GM12878 (cell line): Measurements from ENCODE around the gene KRTAP1-4.

Experiments
- CTCF ChIP-seq, 3 experiments: IDR thresholded peaks in 2 of 3; conservative IDR thresholded peaks in 1 of 3; 2 replicates each; pipeline ENCODE4 v1.5.1; 2011; ENCODE audit warnings: low read depth in 3 of 3, low read length in 3 of 3, mild to moderate bottlenecking in 3 of 3, control low read depth in 2 of 3, moderate library complexity in 2 of 3, inconsistent platforms in 1 of 3, mixed read lengths in 1 of 3; ENCODE audit not compliant: control insufficient read depth in 2 of 3, insufficient read depth in 1 of 3; ENCODE audit errors: extremely low read depth in 1 of 3
- EP300 ChIP-seq, 2 experiments: fragments of 150-350 bp in 1 of 2; IDR thresholded peaks; 2 replicates each; pipeline ENCODE4 v1.6.1; 2011 to 2012; ENCODE audit warnings: low read depth in 2 of 2, low read length in 2 of 2, borderline replicate concordance in 1 of 2, improper control_type of control experiment in 1 of 2, inconsistent platforms in 1 of 2; ENCODE audit not compliant: control insufficient read depth in 1 of 2
- FOXM1 ChIP-seq: IDR thresholded peaks from 2 replicates; pipeline ENCODE4 v1.6.1; 2012; ENCODE audit warnings: low read depth, mild to moderate bottlenecking, inconsistent platforms, low read length, moderate library complexity
- GABPA ChIP-seq: IDR thresholded peaks from 2 replicates; pipeline ENCODE4 v1.6.1; 2014; ENCODE audit warnings: antibody characterized with exemption, low read depth, mild to moderate bottlenecking, inconsistent platforms
- NRF1 ChIP-seq: conservative IDR thresholded peaks from 2 replicates; pipeline ENCODE4 v1.6.1; 2011; ENCODE audit warnings: mild to moderate bottlenecking, low read depth, low read length, improper control_type of control experiment
- POLR2A ChIP-seq: IDR thresholded peaks from 2 replicates; pipeline ENCODE4 v1.6.1; 2011; ENCODE audit warnings: low read depth, mild to moderate bottlenecking, low read length
- POLR2AphosphoS5 ChIP-seq: IDR thresholded peaks from 2 replicates; pipeline ENCODE4 v1.6.1; 2011; ENCODE audit warnings: mild to moderate bottlenecking, low read length, inconsistent platforms
- RAD21 ChIP-seq: IDR thresholded peaks from 2 replicates; pipeline ENCODE4 v1.6.1; 2011; ENCODE audit warnings: mild to moderate bottlenecking, low read depth, low read length, moderate library complexity; ENCODE audit not compliant: insufficient read depth
- RELB ChIP-seq: fragments of 450-650 bp; IDR thresholded peaks from 2 replicates; pipeline ENCODE4 v1.6.1; 2017; ENCODE audit warnings: low read depth, mild to moderate bottlenecking, moderate library complexity
- TF ChIP-seq, protein P1 (sequence below): fragments of 450-650 bp; formaldehyde crosslinking; IDR thresholded peaks from 2 replicates; pipeline ENCODE4 v1.5.0; 2022; ENCODE audit warnings: mild to moderate bottlenecking, missing genetic modification characterization
- TF ChIP-seq, protein P2 (sequence below): fragments of 450-650 bp; IDR thresholded peaks from 2 replicates; pipeline ENCODE4 v1.6.1; 2016; ENCODE audit warnings: mild to moderate bottlenecking
- TF ChIP-seq, protein P3 (sequence below): IDR thresholded peaks from 2 replicates; pipeline ENCODE4 v1.6.1; 2011; ENCODE audit warnings: borderline replicate concordance, low read depth, mild to moderate bottlenecking, moderate library complexity, low read length; ENCODE audit not compliant: insufficient read depth, poor library complexity, severe bottlenecking

DNA sequence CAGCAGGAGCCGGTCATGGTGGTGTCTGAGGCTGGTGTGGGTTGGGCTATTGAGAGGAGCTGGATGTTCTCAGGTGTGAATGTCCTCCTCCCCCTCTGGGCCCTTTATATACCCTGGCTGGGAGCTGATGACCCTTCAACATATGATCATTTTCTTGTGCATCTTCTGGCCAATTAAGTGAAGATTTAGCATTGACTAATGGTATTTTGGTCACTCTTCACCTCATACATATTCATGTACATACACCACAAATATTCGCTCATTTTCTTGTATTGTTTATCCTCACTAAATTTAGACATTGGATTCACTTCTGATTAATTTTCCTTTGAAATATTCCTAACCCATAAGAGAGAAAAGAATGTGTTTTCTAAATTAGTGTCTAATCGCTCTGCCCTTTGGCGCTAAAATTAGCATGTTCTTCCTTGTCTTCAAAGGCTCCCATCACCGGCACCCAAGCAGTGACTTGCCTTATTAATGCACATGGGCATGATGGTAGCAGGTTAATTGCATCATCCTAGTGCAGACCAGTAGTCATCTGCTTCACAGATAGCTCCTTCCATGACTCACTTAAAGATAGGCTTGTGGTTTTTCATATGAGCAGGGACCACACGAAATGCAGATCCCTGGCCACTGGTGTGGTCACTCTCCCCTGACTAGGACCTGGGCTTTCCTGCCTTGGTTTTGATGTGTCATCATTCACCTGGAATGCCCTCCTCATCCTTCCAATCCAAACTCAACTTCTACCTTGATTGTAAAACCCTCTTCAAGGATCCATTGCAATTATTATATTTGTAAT, 36.0 kb upstream of the KRTAP1-4 start, which contains the start of gene KRTAP2-4:
- TF ChIP-seq CTCF (IDR thresholded peaks at IDR 0.05 in 2 of 3, conservative IDR thresholded peaks at IDR 0.05 in 1 of 3; ENCODE audit: control insufficient read depth in 2 of 3, extremely low read depth in 1 of 3, insufficient read depth in 1 of 3, low read depth in 3 of 3, low read length in 3 of 3) (no peak), POLR2A (no peak), RAD21 (no peak), GABPA (no peak), EP300 (IDR thresholded peaks at IDR 0.05; ENCODE audit: borderline replicate concordance in 1 of 2, control insufficient read depth in 1 of 2, low read depth in 2 of 2, low read length in 2 of 2) (no peak), FOXM1 (no peak), POLR2AphosphoS5 (no peak), RELB (no peak), NRF1 (no peak)
- TF ChIP-seq, protein P1, sequence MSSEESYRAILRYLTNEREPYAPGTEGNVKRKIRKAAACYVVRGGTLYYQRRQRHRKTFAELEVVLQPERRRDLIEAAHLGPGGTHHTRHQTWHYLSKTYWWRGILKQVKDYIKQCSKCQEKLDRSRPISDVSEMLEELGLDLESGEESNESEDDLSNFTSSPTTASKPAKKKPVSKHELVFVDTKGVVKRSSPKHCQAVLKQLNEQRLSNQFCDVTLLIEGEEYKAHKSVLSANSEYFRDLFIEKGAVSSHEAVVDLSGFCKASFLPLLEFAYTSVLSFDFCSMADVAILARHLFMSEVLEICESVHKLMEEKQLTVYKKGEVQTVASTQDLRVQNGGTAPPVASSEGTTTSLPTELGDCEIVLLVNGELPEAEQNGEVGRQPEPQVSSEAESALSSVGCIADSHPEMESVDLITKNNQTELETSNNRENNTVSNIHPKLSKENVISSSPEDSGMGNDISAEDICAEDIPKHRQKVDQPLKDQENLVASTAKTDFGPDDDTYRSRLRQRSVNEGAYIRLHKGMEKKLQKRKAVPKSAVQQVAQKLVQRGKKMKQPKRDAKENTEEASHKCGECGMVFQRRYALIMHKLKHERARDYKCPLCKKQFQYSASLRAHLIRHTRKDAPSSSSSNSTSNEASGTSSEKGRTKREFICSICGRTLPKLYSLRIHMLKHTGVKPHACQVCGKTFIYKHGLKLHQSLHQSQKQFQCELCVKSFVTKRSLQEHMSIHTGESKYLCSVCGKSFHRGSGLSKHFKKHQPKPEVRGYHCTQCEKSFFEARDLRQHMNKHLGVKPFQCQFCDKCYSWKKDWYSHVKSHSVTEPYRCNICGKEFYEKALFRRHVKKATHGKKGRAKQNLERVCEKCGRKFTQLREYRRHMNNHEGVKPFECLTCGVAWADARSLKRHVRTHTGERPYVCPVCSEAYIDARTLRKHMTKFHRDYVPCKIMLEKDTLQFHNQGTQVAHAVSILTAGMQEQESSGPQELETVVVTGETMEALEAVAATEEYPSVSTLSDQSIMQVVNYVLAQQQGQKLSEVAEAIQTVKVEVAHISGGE: no peak
- TF ChIP-seq, protein P2, sequence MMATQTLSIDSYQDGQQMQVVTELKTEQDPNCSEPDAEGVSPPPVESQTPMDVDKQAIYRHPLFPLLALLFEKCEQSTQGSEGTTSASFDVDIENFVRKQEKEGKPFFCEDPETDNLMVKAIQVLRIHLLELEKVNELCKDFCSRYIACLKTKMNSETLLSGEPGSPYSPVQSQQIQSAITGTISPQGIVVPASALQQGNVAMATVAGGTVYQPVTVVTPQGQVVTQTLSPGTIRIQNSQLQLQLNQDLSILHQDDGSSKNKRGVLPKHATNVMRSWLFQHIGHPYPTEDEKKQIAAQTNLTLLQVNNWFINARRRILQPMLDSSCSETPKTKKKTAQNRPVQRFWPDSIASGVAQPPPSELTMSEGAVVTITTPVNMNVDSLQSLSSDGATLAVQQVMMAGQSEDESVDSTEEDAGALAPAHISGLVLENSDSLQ: no peak
- TF ChIP-seq, protein P3, sequence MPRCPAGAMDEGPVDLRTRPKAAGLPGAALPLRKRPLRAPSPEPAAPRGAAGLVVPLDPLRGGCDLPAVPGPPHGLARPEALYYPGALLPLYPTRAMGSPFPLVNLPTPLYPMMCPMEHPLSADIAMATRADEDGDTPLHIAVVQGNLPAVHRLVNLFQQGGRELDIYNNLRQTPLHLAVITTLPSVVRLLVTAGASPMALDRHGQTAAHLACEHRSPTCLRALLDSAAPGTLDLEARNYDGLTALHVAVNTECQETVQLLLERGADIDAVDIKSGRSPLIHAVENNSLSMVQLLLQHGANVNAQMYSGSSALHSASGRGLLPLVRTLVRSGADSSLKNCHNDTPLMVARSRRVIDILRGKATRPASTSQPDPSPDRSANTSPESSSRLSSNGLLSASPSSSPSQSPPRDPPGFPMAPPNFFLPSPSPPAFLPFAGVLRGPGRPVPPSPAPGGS: no peak
